ENCODE data around the gene EVI5. TPM values are rescaled to one million over a fixed set of nuclear protein-coding genes. Genes with fewer than 3 reads are reported as not detected.

Gene EVI5
- total RNA-seq, 1 donor from 2014 or later, result 25.8 TPM

- peaks cover 30% of the 10 kb centered on the region for H3K4me1 Mint-ChIP-seq
- H3K36me3 Mint-ChIP-seq (ENCODE audit: low read depth), result peaks cover 24% of the 10 kb centered on the region
- peak overlapping the region; percentile 86 for H3K27ac Mint-ChIP-seq
- no peak for DNase-seq
- intact Hi-C loops (cut with micrococcal nuclease), result loop anchor here (5.0 to 10.0 kb wide), 3 partner anchors 473 to 984 kb away; partner anchors contain the start of genes CDC7 and DIPK1A
- H3K9me3 Mint-ChIP-seq, result no peaks in the 10 kb centered on the region
- H3K27me3 Mint-ChIP-seq, result no peaks in the 10 kb centered on the region
- peak overlapping the region; percentile 95 for H3K4me3 Mint-ChIP-seq
These were observed 296.1 kb downstream of the EVI5 start for GRCh38 chr1:92488832-92489231.

GRCh38 chr1:92488416-92488815, 296.5 kb downstream of the EVI5 start:
- peaks cover 26% of the 10 kb centered on the region for H3K36me3 Mint-ChIP-seq (ENCODE audit: low read depth)
- peak overlapping the region; percentile 86 for H3K27ac Mint-ChIP-seq
- intact Hi-C loops (cut with micrococcal nuclease), result loop anchor here (5.0 to 10.0 kb wide), 3 partner anchors 474 to 984 kb away; partner anchors contain the start of genes CDC7 and DIPK1A
- peak overlapping the region; percentile 95 for H3K4me3 Mint-ChIP-seq
- H3K27me3 Mint-ChIP-seq, result no peaks in the 10 kb centered on the region
- DNase-seq, result peak; percentile 57
- H3K9me3 Mint-ChIP-seq, result no peaks in the 10 kb centered on the region
- peaks cover 30% of the 10 kb centered on the region for H3K4me1 Mint-ChIP-seq

GRCh38 chr1:92487078-92487605, 297.8 kb downstream of the EVI5 start:
- peaks cover 29% of the 10 kb centered on the region for H3K4me1 Mint-ChIP-seq
- peak; percentile 71 for DNase-seq
- intact Hi-C loops (cut with micrococcal nuclease), result loop anchor here (2.0 to 10.0 kb wide), 5 partner anchors 14 to 982 kb away; partner anchors contain the start of genes CDC7 and DIPK1A
- no peaks in the 10 kb centered on the region for H3K27me3 Mint-ChIP-seq
- H3K4me3 Mint-ChIP-seq, result peak overlapping the region; percentile 95
- peaks cover 34% of the 10 kb centered on the region for H3K36me3 Mint-ChIP-seq (ENCODE audit: low read depth)
- peak overlapping the region; percentile 90 for H3K27ac Mint-ChIP-seq
- no peaks in the 10 kb centered on the region for H3K9me3 Mint-ChIP-seq

- Mint-ChIP-seq H3K9me3 (no peaks in the 10 kb centered on the region), H3K36me3 (ENCODE audit: low read depth) (peaks cover 37% of the 10 kb centered on the region), H3K4me1 (peaks cover 29% of the 10 kb centered on the region), H3K4me3 (peak within 1 kb of the TSS; percentile 95), H3K27me3 (no peaks in the 10 kb centered on the region), H3K27ac (peak within 1 kb of the TSS; percentile 98)
- intact Hi-C loops (cut with micrococcal nuclease), result loop anchor here (1.0 to 10.0 kb wide), 8 partner anchors 12 to 982 kb away; partner anchors contain the start of genes CDC7 and DIPK1A
- DNase-seq, result peak; percentile 91
These were observed 298.4 kb downstream of the EVI5 start, which contains the start of gene GFI1 for GRCh38 chr1:92486251-92487077. GFI1 (minus strand) TSS chr1:92486925; CDS start chr1:92483487, 3,438 bp downstream.

- H3K4me3 Mint-ChIP-seq, result peak overlapping the region; percentile 95
- no peaks in the 10 kb centered on the region for H3K27me3 Mint-ChIP-seq
- H3K27ac Mint-ChIP-seq, result peak overlapping the region; percentile 98
- H3K4me1 Mint-ChIP-seq, result peaks cover 33% of the 10 kb centered on the region
- H3K36me3 Mint-ChIP-seq (ENCODE audit: low read depth), result peaks cover 42% of the 10 kb centered on the region
- DNase-seq, result peak; percentile 96
- H3K9me3 Mint-ChIP-seq, result no peaks in the 10 kb centered on the region
- intact Hi-C loops (cut with micrococcal nuclease), result loop anchor here (1.0 to 10.0 kb wide), 8 partner anchors 11 to 981 kb away; partner anchors contain the start of genes CDC7 and DIPK1A
These were observed 299.3 kb downstream of the EVI5 start for GRCh38 chr1:92485381-92486250.

GRCh38 chr1:92484472-92485380, 300.2 kb downstream of the EVI5 start:
- Mint-ChIP-seq H3K4me1 (peaks cover 36% of the 10 kb centered on the region), H3K36me3 (ENCODE audit: low read depth) (peaks cover 51% of the 10 kb centered on the region), H3K4me3 (peak overlapping the region; percentile 95), H3K27ac (peak overlapping the region; percentile 89), H3K9me3 (no peaks in the 10 kb centered on the region), H3K27me3 (no peaks in the 10 kb centered on the region)
- intact Hi-C loops (cut with micrococcal nuclease), result loop anchor here (5.0 to 10.0 kb wide), 3 partner anchors 478 to 980 kb away; partner anchors contain the start of genes CDC7 and DIPK1A
- DNase-seq, result peak; percentile 89

- DNase-seq, result peak; percentile 89
- Mint-ChIP-seq H3K27ac (peak overlapping the region; percentile 89), H3K36me3 (ENCODE audit: low read depth) (peaks cover 57% of the 10 kb centered on the region), H3K4me1 (peaks cover 40% of the 10 kb centered on the region), H3K27me3 (no peaks in the 10 kb centered on the region), H3K9me3 (no peaks in the 10 kb centered on the region), H3K4me3 (peak overlapping the region; percentile 95)
- intact Hi-C loops (cut with micrococcal nuclease), result loop anchor here (2.0 to 10.0 kb wide), 2 partner anchors 167 to 979 kb away; partner anchors contain the start of gene CDC7
These were observed 301.1 kb downstream of the EVI5 start for GRCh38 chr1:92483610-92484471.

GRCh38 chr1:92482665-92483609, 302.0 kb downstream of the EVI5 start:
- peak; percentile 82 for DNase-seq
- Mint-ChIP-seq H3K4me3 (peak overlapping the region; percentile 95), H3K4me1 (peaks cover 40% of the 10 kb centered on the region), H3K36me3 (ENCODE audit: low read depth) (peaks cover 64% of the 10 kb centered on the region), H3K27ac (peak overlapping the region; percentile 89), H3K27me3 (no peaks in the 10 kb centered on the region), H3K9me3 (no peaks in the 10 kb centered on the region)
- intact Hi-C loops (cut with micrococcal nuclease), result loop anchor here (2.0 to 10.0 kb wide), 2 partner anchors 166 to 978 kb away; partner anchors contain the start of gene CDC7

- no peaks in the 10 kb centered on the region for H3K27me3 Mint-ChIP-seq
- no peaks in the 10 kb centered on the region for H3K9me3 Mint-ChIP-seq
- peak overlapping the region; percentile 95 for H3K4me3 Mint-ChIP-seq
- peak overlapping the region; percentile 89 for H3K27ac Mint-ChIP-seq
- H3K36me3 Mint-ChIP-seq (ENCODE audit: low read depth), result peaks cover 69% of the 10 kb centered on the region
- peaks cover 43% of the 10 kb centered on the region for H3K4me1 Mint-ChIP-seq
- DNase-seq, result peak; percentile 75
- intact Hi-C loops (cut with micrococcal nuclease), result loop anchor here (2.0 to 10.0 kb wide), 2 partner anchors 165 to 977 kb away; partner anchors contain the start of gene CDC7
These were observed 302.8 kb downstream of the EVI5 start for GRCh38 chr1:92481971-92482664.

- H3K36me3 Mint-ChIP-seq (ENCODE audit: low read depth), result peaks cover 75% of the 10 kb centered on the region
- H3K27ac Mint-ChIP-seq, result peak overlapping the region; percentile 89
- peaks cover 46% of the 10 kb centered on the region for H3K4me1 Mint-ChIP-seq
- H3K9me3 Mint-ChIP-seq, result no peaks in the 10 kb centered on the region
- H3K4me3 Mint-ChIP-seq, result peak overlapping the region; percentile 95
- intact Hi-C loops (cut with micrococcal nuclease), result loop anchor here (10.0 kb wide), 1 partner anchor 977 kb away; the partner anchor contains the start of gene CDC7
- DNase-seq, result peak; percentile 59
- H3K27me3 Mint-ChIP-seq, result no peaks in the 10 kb centered on the region
These were observed 303.3 kb downstream of the EVI5 start for GRCh38 chr1:92481599-92481925.
